Fibroblast of lung (primary cell): ENCODE results near the gene CENPF. TPM values are rescaled to one million over a fixed set of nuclear protein-coding genes. Genes with fewer than 3 reads are reported as not detected.

Experiments
- DNase-seq, 2 donors: peaks; one replicate each; pipeline versions ENCODE4 v3.0.0 to v3.0.0-alpha.2; 2010; ENCODE audit warnings: low read depth in 2 of 2
- H2AFZ ChIP-seq: 2 replicates; pipeline ENCODE4 v1.5.1; 2012; ENCODE audit warnings: low read length, control low read depth, inconsistent platforms
- H3K27ac ChIP-seq: 2 replicates; pipeline ENCODE4 v1.5.1; 2011; ENCODE audit warnings: low read length, control low read depth; ENCODE audit not compliant: insufficient read depth
- H3K27me3 ChIP-seq: 2 replicates; pipeline ENCODE4 v1.5.1; 2011; ENCODE audit warnings: mild to moderate bottlenecking, low read length; ENCODE audit not compliant: control insufficient read depth, insufficient read depth
- H3K36me3 ChIP-seq: 2 replicates; pipeline ENCODE4 v1.5.1; 2011; ENCODE audit warnings: low read length; ENCODE audit not compliant: control insufficient read depth, insufficient read depth
- H3K4me1 ChIP-seq: 2 replicates; pipeline ENCODE4 v1.5.1; 2011; ENCODE audit warnings: low read length; ENCODE audit not compliant: control insufficient read depth, insufficient read depth; ENCODE audit errors: extremely low read depth
- H3K4me2 ChIP-seq: 2 replicates; pipeline ENCODE4 v1.5.1; 2011; ENCODE audit warnings: low read length, control low read depth; ENCODE audit not compliant: insufficient read depth; ENCODE audit errors: extremely low read depth
- H3K4me3 ChIP-seq, 4 experiments: fragments of 200-600 bp in 1 of 4; sonication (generic) in 1 of 4; replicated peaks in 1 of 4; 2 replicates each; pipeline ENCODE4 v1.5.1; 2011 to 2016; ENCODE audit warnings: low read length in 4 of 4, low read depth in 3 of 4, mild to moderate bottlenecking in 3 of 4, control low read depth in 2 of 4, inconsistent platforms in 1 of 4, mixed read lengths in 1 of 4; ENCODE audit not compliant: insufficient read depth in 1 of 4; ENCODE audit errors: control extremely low read depth in 1 of 4
- H3K79me2 ChIP-seq: 2 replicates; pipeline ENCODE4 v1.5.1; 2012; ENCODE audit warnings: mild to moderate bottlenecking, low read length, inconsistent platforms; ENCODE audit not compliant: control insufficient read depth, insufficient read depth
- H3K9ac ChIP-seq: 2 replicates; pipeline ENCODE4 v1.5.1; 2011; ENCODE audit warnings: mild to moderate bottlenecking, low read length, control low read depth; ENCODE audit not compliant: insufficient read depth
- H3K9me3 ChIP-seq: 2 replicates; pipeline ENCODE4 v1.5.1; 2012; ENCODE audit warnings: low read depth, low read length; ENCODE audit not compliant: control insufficient read depth, insufficient read depth
- H4K20me1 ChIP-seq: 2 replicates; pipeline ENCODE4 v1.5.1; 2011; ENCODE audit warnings: low read length; ENCODE audit not compliant: control insufficient read depth, insufficient read depth; ENCODE audit errors: extremely low read depth
- EZH2 ChIP-seq: IDR thresholded peaks from 2 replicates; pipeline ENCODE4 v1.5.1; 2012; ENCODE audit warnings: low read length, control low read depth, mild to moderate bottlenecking; ENCODE audit errors: missing control alignments
- polyA plus RNA-seq, 2 donors: library from polyadenylated mRNA; depleted of rRNA in 1 of 2; stranded (reverse) in 1 of 2; unstranded in 1 of 2; fragments of >200 nt; gene quantifications; 2 replicates each; pipeline ENCODE4 v1.2.1, GENCODE V29; 2011 to 2012; ENCODE audit warnings: missing spikeins in 1 of 2
- total RNA-seq: library from RNA; depleted of rRNA; stranded (reverse); fragments of >200 nt; gene quantifications from 2 replicates; pipeline ENCODE4 v1.2.1, GENCODE V29; 2014
- TF ChIP-seq, protein P1 (sequence below), 2 donors: IDR thresholded peaks in 1 of 2; conservative IDR thresholded peaks in 1 of 2; 1 replicate in 1 of 2; 2 replicates in 1 of 2; pipeline ENCODE4 v1.5.1; 2011 to 2012; ENCODE audit warnings: low read length in 2 of 2, control low read depth in 1 of 2, inconsistent platforms in 1 of 2, low read depth in 1 of 2, mild to moderate bottlenecking in 1 of 2

Gene CENPF
- total and polyA plus RNA-seq, 2 donors (not counting 1 experiment from before 2014, with no cell fraction given), result 12.0 to 13.2 TPM

DNA sequence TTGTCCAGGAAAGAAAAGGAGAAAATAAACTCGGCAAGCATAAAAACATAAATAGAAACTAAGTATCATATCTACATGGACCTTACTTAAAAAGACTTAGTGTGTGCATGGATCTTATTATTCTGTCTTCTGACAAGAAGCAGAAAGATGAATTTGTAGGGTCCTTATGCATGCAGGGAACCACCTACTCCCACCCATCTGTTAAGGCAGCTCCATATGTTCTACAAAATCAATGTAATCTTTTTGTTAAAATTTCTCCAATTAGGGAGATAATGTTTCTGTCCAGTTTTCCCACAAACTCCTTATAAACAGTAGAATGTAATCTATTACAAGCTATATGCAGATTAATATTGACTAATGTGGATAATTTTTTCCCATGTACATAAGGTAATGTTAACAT is 37.7 kb upstream of the CENPF start:
- no peak overlapping the region for H3K9ac ChIP-seq
- H4K20me1 ChIP-seq, result no peaks in the 10 kb centered on the region
- H3K4me3 ChIP-seq, result no peak overlapping the region
- DNase-seq, result no peak
- H3K79me2 ChIP-seq, result no peaks in the 10 kb centered on the region
- H3K27ac ChIP-seq, result no peak overlapping the region
- H3K36me3 ChIP-seq, result no peaks in the 10 kb centered on the region
- H3K27me3 ChIP-seq, result no peaks in the 10 kb centered on the region
- peaks cover 27% of the 10 kb centered on the region for H3K4me1 ChIP-seq
- TF ChIP-seq, protein P1, sequence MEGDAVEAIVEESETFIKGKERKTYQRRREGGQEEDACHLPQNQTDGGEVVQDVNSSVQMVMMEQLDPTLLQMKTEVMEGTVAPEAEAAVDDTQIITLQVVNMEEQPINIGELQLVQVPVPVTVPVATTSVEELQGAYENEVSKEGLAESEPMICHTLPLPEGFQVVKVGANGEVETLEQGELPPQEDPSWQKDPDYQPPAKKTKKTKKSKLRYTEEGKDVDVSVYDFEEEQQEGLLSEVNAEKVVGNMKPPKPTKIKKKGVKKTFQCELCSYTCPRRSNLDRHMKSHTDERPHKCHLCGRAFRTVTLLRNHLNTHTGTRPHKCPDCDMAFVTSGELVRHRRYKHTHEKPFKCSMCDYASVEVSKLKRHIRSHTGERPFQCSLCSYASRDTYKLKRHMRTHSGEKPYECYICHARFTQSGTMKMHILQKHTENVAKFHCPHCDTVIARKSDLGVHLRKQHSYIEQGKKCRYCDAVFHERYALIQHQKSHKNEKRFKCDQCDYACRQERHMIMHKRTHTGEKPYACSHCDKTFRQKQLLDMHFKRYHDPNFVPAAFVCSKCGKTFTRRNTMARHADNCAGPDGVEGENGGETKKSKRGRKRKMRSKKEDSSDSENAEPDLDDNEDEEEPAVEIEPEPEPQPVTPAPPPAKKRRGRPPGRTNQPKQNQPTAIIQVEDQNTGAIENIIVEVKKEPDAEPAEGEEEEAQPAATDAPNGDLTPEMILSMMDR (conservative IDR thresholded peaks at IDR 0.05 in 1 of 2, IDR thresholded peaks at IDR 0.05 in 1 of 2; ENCODE audit: low read depth in 1 of 2, low read length in 2 of 2), result no peak
- TF ChIP-seq EZH2, result no peak
- H3K4me2 ChIP-seq, result no peak overlapping the region
- no peaks in the 10 kb centered on the region for H3K9me3 ChIP-seq
- no peak overlapping the region for H2AFZ ChIP-seq

DNA sequence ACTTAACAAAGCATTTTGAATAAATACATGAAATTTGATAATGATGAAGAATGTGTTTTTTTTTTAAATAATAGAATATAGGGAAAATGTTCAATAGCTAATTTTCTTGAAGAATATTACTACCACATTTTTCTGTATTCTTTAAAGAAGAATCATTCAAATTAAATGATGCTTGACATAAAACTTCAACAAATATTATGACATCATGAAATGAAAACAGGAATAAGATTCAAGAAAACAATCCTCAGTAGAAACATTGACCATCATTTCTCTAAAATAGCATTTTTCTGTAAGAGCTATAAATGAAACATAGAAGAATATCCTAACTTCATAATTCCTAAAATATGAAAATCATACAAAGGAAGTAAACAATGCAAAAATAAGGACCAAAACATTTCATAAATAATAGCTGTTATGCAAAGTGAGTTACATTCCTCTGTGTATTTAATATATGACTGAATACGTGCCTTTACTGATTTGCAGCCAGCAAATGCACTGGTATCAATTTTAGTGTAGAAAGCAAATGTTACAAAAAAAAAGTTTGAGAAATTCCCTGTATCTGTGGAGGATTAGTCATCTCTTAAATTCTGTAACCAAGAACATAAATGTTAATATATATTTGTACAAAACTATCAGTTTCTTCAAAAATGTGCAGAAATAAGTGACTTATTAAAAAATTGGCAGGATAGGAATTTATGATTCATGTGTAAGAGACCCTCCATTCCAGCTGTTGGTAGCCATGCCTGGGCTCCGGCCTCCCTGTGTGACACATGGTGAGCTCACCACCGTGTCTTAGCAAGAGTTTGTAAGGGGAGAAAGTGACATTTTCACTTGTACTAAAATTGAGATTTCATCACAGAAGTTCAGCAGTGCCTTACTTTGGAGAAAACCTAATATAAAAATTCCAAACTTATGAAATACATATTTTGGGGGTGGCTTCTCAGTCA is 36.6 kb upstream of the CENPF start:
- TF ChIP-seq EZH2, result no peak
- TF ChIP-seq, protein P1 (conservative IDR thresholded peaks at IDR 0.05 in 1 of 2, IDR thresholded peaks at IDR 0.05 in 1 of 2; ENCODE audit: low read depth in 1 of 2, low read length in 2 of 2), result no peak
- no peaks in the 10 kb centered on the region for H4K20me1 ChIP-seq
- H3K27me3 ChIP-seq, result no peaks in the 10 kb centered on the region
- no peaks in the 10 kb centered on the region for H3K9me3 ChIP-seq
- H3K4me3 ChIP-seq, result no peak overlapping the region
- no peaks in the 10 kb centered on the region for H3K36me3 ChIP-seq
- peak; percentile 85 to 89 for DNase-seq
- no peak overlapping the region for H3K27ac ChIP-seq
- H3K4me2 ChIP-seq, result peak overlapping the region; percentile 52
- H2AFZ ChIP-seq, result no peak overlapping the region
- no peak overlapping the region for H3K9ac ChIP-seq
- peaks cover 32% of the 10 kb centered on the region for H3K4me1 ChIP-seq
- no peaks in the 10 kb centered on the region for H3K79me2 ChIP-seq

DNA sequence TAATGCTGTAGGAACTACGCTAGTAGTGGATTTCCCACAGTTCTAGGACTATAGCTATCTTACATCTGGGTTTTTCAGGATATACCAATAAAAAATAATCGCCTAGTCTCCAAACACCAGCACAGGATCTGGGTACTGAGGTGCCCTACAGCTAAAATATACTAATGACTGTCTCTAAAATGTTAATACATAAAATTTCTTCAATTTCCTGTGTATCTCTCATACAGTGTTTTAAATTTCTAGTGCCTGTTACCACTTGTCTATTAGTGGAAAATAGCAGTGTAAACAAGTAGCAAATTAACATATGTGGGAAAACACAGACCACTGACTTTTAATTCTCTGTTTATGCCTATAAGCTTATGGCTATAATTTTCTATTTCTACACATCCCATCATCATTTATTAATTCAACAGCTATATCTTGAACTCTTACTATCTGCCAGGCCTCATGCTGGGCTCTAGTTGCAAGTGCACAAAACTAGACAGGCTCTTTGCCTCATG is 35.5 kb upstream of the CENPF start:
- no peak for TF ChIP-seq EZH2
- no peaks in the 10 kb centered on the region for H4K20me1 ChIP-seq
- no peak overlapping the region for H3K9ac ChIP-seq
- no peak overlapping the region for H2AFZ ChIP-seq
- H3K4me1 ChIP-seq, result peaks cover 32% of the 10 kb centered on the region
- no peaks in the 10 kb centered on the region for H3K79me2 ChIP-seq
- no peak overlapping the region for H3K4me2 ChIP-seq
- H3K9me3 ChIP-seq, result no peaks in the 10 kb centered on the region
- DNase-seq, result no peak
- H3K4me3 ChIP-seq, result no peak overlapping the region
- H3K27ac ChIP-seq, result no peak overlapping the region
- H3K27me3 ChIP-seq, result no peaks in the 10 kb centered on the region
- no peaks in the 10 kb centered on the region for H3K36me3 ChIP-seq
